DND-41 (cell line): Measurements from ENCODE around the gene CDH23.

Experiments used
- CTCF ChIP-seq: IDR thresholded peaks from 2 replicates; pipeline ENCODE4 v1.5.1; 2012; ENCODE audit warnings: borderline replicate concordance, low read length, moderate library complexity, mild to moderate bottlenecking; ENCODE audit not compliant: poor library complexity, severe bottlenecking; ENCODE audit errors: extremely low read depth
- EZH2 ChIP-seq: IDR thresholded peaks from 3 replicates; pipeline ENCODE4 v1.6.1; 2012; ENCODE audit warnings: borderline replicate concordance, low read depth, mild to moderate bottlenecking, moderate library complexity, low read length, inconsistent platforms; ENCODE audit not compliant: severe bottlenecking

- TF ChIP-seq CTCF (no peak), EZH2 (no peak)
Observed at GRCh38 chr10:71847418-71847817, 450.7 kb downstream of the CDH23 start.
